ENCODE results near the gene TUBB6. TPM values are rescaled to one million over a fixed set of nuclear protein-coding genes. Genes with fewer than 3 reads are reported as not detected.

TUBB6 gene
- total RNA-seq, 1 donor: 312 TPM

- Histone ChIP-seq H2AFZ (ENCODE audit: low read length) (peak overlapping the region; percentile 82), H3K9me3 (ENCODE audit: low read depth, low read length) (no peaks in the 10 kb centered on the region), H4K20me1 (ENCODE audit: insufficient read depth, low read length) (peaks cover 26% of the 10 kb centered on the region), H3K4me1 (ENCODE audit: insufficient read depth, low read length) (peaks cover 14% of the 10 kb centered on the region), H3K27ac (ENCODE audit: low read depth, low read length) (peak overlapping the region; percentile 63), H3K79me2 (ENCODE audit: insufficient read depth, low read length) (peaks cover 56% of the 10 kb centered on the region), H3K27me3 (ENCODE audit: insufficient read depth, low read length) (no peaks in the 10 kb centered on the region), H3K4me2 (ENCODE audit: insufficient read depth, low read length) (peak overlapping the region; percentile 94), H3K4me3 (ENCODE audit: insufficient read depth, low read length) (peak overlapping the region; percentile 95), H3K36me3 (ENCODE audit: insufficient read depth, low read length) (peaks cover 26% of the 10 kb centered on the region)
- DNase-seq (ENCODE audit: insufficient read length, low spot score, missing footprints): peak; percentile 94
- TF ChIP-seq CTCF (IDR thresholded peaks at IDR 0.05; ENCODE audit: extremely low read depth, low read depth, low read length): peak; percentile 24
Measured at GRCh38 chr18:12306752-12307700, 1.0 kb upstream of the TUBB6 start.

- peaks cover 29% of the 10 kb centered on the region for H4K20me1 ChIP-seq (ENCODE audit: insufficient read depth, low read length)
- peak overlapping the region; percentile 22 for H2AFZ ChIP-seq (ENCODE audit: low read length)
- H3K79me2 ChIP-seq (ENCODE audit: insufficient read depth, low read length): peaks cover 69% of the 10 kb centered on the region
- H3K4me3 ChIP-seq (ENCODE audit: insufficient read depth, low read length): peak overlapping the region; percentile 95
- peaks cover 2% of the 10 kb centered on the region for H3K9me3 ChIP-seq (ENCODE audit: low read depth, low read length)
- peak overlapping the region; percentile 78 for H3K4me2 ChIP-seq (ENCODE audit: insufficient read depth, low read length)
- DNase-seq (ENCODE audit: insufficient read length, low spot score, missing footprints): peak; percentile 98
- H3K27ac ChIP-seq (ENCODE audit: low read depth, low read length): peak overlapping the region; percentile 87
- peaks cover 18% of the 10 kb centered on the region for H3K4me1 ChIP-seq (ENCODE audit: insufficient read depth, low read length)
- peaks cover 38% of the 10 kb centered on the region for H3K36me3 ChIP-seq (ENCODE audit: insufficient read depth, low read length)
- H3K27me3 ChIP-seq (ENCODE audit: insufficient read depth, low read length): no peaks in the 10 kb centered on the region
- no peak for TF ChIP-seq CTCF (IDR thresholded peaks at IDR 0.05; ENCODE audit: extremely low read depth, low read depth, low read length)
Measured at GRCh38 chr18:12308386-12309100, 502 bp downstream of the TUBB6 start.

GRCh38 chr18:12309683-12310198 lies 1.7 kb downstream of the TUBB6 start:
- Histone ChIP-seq H3K4me1 (ENCODE audit: insufficient read depth, low read length) (peaks cover 25% of the 10 kb centered on the region), H4K20me1 (ENCODE audit: insufficient read depth, low read length) (peaks cover 40% of the 10 kb centered on the region), H3K27me3 (ENCODE audit: insufficient read depth, low read length) (no peaks in the 10 kb centered on the region), H3K4me2 (ENCODE audit: insufficient read depth, low read length) (peak overlapping the region; percentile 78), H3K79me2 (ENCODE audit: insufficient read depth, low read length) (peaks cover 80% of the 10 kb centered on the region), H2AFZ (ENCODE audit: low read length) (no peak overlapping the region), H3K36me3 (ENCODE audit: insufficient read depth, low read length) (peaks cover 50% of the 10 kb centered on the region), H3K9me3 (ENCODE audit: low read depth, low read length) (peaks cover 2% of the 10 kb centered on the region), H3K27ac (ENCODE audit: low read depth, low read length) (peak overlapping the region; percentile 87), H3K4me3 (ENCODE audit: insufficient read depth, low read length) (peak overlapping the region; percentile 95)
- DNase-seq (ENCODE audit: insufficient read length, low spot score, missing footprints): no peak
- TF ChIP-seq CTCF (IDR thresholded peaks at IDR 0.05; ENCODE audit: extremely low read depth, low read depth, low read length): no peak

Measured in osteoblast (primary cell).